ENCODE data around the gene MS4A4E. TPM values are rescaled to one million over a fixed set of nuclear protein-coding genes. Genes with fewer than 3 reads are reported as not detected.
"Not testable (repeated sequence)": the region's sequence is repeated elsewhere in the genome, so short reads cannot be mapped to it uniquely, and the experiment has no call there.

The MS4A4E gene
- polyA plus RNA-seq (2013, experiment 1 of 2; ENCODE audit: insufficient read length), result 0.13 TPM
- polyA plus RNA-seq (2013, experiment 2 of 2; ENCODE audit: insufficient read length), result not detected

- no peak for DNase-seq
Measured at GRCh38 chr11:60242740-60243239, at the start of gene MS4A4E. Gene MS4A4E, minus strand, starts transcription at chr11:60243137. Its CDS starts 13,082 bp downstream, at chr11:60230055.

GRCh38 chr11:60292145-60292544 lies 49.2 kb upstream of the MS4A4E start:
- no peak for DNase-seq

GRCh38 chr11:60288531-60288930 lies 45.6 kb upstream of the MS4A4E start:
- no peak for DNase-seq

GRCh38 chr11:60285411-60286126 lies 42.6 kb upstream of the MS4A4E start:
- not testable (repeated sequence) for DNase-seq

GRCh38 chr11:60282286-60282685 lies 39.3 kb upstream of the MS4A4E start:
- no peak for DNase-seq

DNA sequence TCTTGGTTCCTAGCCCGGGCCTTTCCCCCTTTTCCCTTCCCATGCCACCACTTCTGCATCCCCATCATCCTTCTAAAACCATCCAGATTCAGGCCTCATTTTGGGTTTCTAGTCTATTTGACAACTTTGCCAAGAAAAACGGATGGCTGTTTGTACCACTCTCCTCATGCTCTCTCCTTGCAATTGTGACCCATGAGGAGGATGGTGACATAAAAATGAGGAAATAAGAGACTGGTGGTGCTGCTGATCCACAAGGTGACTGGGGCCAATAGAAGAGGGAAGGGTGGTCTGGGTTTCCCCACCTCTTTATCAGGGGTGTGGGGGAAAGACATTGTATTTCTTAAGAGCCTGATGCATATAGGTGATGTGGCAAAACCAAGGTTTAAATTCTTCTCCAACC lies 38.5 kb upstream of the MS4A4E start:
- no peak for DNase-seq

- no peak for DNase-seq
Measured at GRCh38 chr11:60280412-60280811, 37.5 kb upstream of the MS4A4E start, which contains the start of gene MS4A4A. Gene MS4A4A, plus strand, starts transcription at chr11:60280666. Its CDS starts 10 bp downstream, at chr11:60280676.

GRCh38 chr11:60274416-60274815 lies 31.5 kb upstream of the MS4A4E start:
- DNase-seq, result no peak

DNA sequence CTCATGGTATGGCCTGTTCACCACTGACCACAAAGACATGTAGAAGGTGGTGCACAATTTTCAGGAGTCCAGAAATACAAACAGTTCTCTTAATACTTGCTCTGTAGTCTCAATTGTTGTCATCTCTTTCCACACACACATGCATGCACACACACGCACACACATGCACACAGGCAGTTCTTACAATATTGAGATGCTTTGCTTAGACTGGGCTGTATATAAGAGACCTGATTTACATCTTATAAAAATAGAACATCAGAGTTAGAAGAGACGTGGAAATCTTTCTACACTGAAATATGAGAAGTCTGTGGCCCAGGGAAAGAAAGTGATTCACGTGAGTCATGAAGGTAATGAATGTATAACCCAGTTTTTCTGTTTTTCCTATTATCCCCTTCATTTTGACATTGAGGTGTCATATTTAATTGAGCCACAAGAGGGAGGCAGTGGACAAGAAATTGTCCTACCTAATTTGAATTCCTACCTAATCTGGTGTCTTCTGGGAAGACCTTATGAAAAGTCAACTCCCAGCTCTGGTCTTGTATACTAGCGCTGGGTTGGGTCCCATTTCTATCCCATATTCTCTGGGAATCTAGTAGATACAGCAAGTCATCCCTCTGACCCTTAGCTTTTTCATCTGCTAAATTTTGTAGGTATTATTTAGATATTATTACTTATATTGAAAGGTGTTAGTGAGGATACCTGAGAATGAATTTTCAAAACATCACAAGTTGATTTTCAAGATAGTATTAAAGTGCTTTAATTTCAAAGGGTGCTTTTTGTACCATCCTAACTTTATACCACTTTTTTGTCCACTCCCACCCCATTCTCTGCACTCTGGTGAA lies 22.7 kb upstream of the MS4A4E start:
- DNase-seq, result peak; percentile 12

DNA sequence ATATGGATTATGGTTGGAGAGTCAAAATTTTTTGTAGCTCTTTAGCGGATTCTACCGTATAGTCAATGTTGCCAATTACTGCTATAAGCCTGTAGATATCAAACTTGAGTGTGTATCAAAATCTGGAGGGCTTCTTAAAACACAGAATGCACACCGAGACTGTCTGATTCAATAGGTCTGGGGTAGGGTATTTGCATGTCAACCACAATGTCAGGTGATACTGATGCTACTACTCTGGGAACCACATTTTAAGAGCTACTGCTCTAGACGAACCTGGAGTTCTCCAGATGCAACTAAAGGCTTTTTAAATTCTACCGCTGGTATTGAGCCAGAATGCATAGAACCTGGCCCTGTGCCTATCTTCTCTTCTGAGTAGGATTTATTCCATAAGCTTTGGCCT lies 21.7 kb upstream of the MS4A4E start:
- DNase-seq, result no peak

- DNase-seq, result no peak
Measured at GRCh38 chr11:60263402-60263801, 20.5 kb upstream of the MS4A4E start.

DNA sequence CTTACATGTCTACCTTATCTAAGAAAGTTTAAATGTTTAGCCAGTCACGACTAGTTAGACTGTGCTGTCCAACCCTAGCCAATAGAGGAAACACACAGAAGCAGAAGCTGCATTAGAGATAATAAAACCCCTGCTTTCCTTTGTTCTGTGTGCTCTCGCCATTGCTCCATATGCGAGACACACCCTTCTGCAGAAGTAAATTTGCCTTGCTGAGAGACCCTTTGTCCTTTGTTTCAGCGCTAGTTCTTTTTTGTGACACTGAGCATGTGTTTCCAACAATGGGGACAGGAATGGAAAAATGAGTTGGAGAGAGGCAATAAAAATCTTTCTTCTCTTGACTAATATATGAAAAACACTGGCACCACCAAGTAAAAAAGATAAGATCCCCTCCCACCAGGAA lies 18.1 kb upstream of the MS4A4E start:
- no peak for DNase-seq

- DNase-seq, result no peak
Measured at GRCh38 chr11:60257956-60258722, 15.2 kb upstream of the MS4A4E start.

GRCh38 chr11:60252213-60253108 lies 9.5 kb upstream of the MS4A4E start:
- DNase-seq, result no peak

DNA sequence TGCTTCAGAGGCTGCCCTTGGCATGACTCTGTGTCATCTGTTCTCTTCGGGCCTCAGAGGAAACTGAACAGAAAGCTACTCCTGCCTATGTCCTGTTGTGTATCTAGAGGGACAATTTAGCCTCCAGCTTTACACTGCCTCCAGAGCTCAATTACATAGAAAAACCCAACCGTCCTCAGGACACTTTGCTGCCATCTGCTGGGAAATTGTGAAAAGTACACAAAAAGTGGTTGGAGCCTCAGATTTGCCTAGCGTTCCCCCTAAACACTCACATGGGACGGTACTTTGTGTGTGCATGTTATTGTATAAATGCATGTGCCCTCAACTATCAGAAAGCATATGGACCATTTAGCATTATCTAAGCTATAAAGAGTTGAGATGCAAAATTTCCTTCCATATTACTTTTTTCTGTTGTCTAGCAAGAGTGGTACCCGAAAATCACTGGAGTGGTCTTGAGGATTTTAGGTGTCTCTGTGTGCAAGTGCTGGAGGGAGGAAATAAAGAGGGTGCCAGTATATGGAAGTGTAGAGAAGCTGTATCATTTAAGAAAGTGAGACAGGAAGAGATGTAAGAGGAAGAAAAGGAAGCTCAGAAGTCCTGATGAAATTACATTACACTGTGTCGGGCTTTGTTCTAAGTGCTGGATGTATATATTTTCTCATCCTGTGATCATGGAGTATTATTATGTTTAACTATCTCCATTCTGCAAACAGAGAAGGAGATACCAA lies 8.7 kb upstream of the MS4A4E start:
- DNase-seq, result no peak

DNA sequence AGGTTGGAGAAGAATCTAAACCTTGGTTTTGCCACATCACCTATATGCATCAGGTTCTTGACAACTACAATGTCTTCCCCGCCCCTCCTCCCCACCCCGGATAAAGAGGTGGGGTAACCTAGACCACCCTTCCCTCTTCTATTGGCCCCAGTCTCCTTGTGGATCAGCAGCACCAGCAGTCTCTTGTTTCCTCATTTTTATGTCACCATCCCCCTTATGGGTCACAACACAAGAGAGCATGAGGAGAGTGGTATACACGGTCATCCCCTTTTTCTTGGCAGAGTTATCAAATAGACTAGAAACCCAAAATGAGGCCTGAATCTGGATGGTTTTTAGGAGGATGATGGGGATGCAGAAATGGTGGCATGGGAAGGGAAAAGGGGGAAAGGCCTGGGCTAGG lies 1.2 kb downstream of the MS4A4E start:
- DNase-seq, result no peak

- no peak for DNase-seq
Measured at GRCh38 chr11:60240662-60241061, 2.3 kb downstream of the MS4A4E start.

DNA sequence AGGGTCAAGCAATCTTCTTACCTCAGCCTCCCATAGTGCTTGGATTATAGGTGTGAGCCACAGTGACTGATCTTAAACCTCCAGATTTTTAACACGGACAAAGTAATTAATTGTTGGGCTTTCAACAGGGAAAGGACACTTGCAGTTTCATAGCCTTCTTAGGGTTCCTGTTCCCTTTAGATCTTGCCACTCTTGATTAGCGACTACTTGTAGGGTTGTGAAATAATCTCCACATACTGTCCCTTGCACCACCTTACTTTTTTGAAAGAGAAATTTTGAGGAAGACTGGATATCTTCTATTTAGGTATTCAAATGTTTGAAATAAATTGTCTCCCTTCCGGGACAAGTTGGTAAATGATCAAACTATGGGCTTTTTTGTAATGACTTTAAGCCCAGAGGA lies 7.6 kb downstream of the MS4A4E start:
- DNase-seq, result no peak

DNA sequence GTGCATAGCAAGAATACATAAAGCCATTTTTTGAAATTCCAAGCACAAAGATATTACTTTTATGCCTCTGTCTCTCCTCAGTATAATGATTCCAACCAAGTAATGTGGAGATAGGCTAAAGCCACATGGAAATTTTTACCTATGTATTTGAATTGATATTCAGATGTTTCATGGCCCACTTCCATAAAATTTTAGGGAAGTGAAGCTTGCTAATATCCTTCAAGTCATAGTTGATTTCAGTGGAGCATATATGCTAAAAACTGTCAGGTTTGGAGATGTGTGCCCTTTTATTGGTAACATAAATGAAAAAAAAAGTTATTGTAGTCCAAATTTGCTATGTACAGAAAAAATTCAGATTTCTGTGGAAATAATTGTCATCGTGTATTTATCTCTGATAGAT lies 12.3 kb downstream of the MS4A4E start:
- no peak for DNase-seq

DNA sequence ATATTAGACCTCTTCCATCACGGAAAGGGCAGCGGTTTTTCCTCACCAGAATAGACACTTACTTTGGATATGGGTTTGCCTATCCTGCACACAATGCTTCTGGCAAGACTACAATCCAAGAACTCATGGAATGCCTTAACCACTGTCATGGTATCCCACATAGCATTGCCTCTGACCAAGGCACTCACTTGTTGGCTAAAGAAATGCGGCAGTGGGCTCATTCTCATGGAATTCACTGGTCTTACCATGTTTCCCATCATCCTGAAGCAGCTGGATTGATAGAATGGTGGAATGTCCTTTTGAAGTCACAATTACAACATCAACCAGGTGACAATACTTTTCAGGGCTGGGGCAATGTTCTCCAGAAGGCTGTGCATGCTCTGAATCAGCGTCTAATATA lies 20.8 kb downstream of the MS4A4E start:
- DNase-seq, result no peak

DNA sequence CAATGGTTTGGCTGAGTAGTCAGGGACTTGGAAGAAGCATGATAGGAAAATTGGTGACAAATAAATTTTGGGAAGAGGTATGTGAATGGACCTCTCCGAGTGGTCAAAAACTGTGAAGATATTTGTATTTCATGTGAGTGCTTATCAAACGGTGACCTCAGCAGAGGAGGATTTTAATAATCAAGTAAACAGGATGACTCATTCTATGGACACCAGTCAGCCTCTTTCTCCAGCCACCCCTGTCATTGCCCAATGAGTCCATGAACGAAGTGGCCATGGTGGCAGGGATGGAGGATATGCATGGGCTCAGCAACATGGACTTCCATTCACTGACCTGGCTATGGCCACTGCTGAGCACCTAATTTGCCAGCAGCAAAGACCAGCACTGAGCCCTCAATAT lies 21.2 kb downstream of the MS4A4E start:
- no peak for DNase-seq
